ENCODE measurements around the gene PAM. TPM values are rescaled to one million over a fixed set of nuclear protein-coding genes. Genes with fewer than 3 reads are reported as not detected.

The PAM gene
- total and polyA plus RNA-seq, 2 of the 13 experiments (the other 11 are each of a cell fraction or from before 2014, with no cell fraction given) = 20.2 to 79.1 TPM

GRCh38 chr5:102873379-102873932, 118.4 kb downstream of the PAM start:
- no TSS peak for BruUV-seq (replicated peaks)
- Histone ChIP-seq H3K4me1 (ENCODE audit: insufficient read depth, low read length) (peaks cover 13% of the 10 kb centered on the region), H3K4me2 (ENCODE audit: low read depth, low read length) (no peak overlapping the region), H3K36me3 (replicated peaks in 1 of 2; ENCODE audit: control insufficient read depth in 1 of 2, insufficient read depth in 2 of 2, low read length in 2 of 2) (no peaks in the 10 kb centered on the region), H3K27ac (ENCODE audit: extremely low read length, insufficient read depth, low read length) (no peak overlapping the region), H2AFZ (ENCODE audit: low read length) (no peak overlapping the region), H3K9ac (ENCODE audit: insufficient read depth, low read depth, low read length) (no peak overlapping the region), H3K27me3 (ENCODE audit: control insufficient read depth in 1 of 2, insufficient read depth in 2 of 2, low read length in 2 of 2) (no peaks in the 10 kb centered on the region), H3K79me2 (ENCODE audit: insufficient read depth, low read length) (no peaks in the 10 kb centered on the region), H4K20me1 (ENCODE audit: insufficient read depth, low read length) (no peaks in the 10 kb centered on the region), H3K4me3 (replicated peaks in 1 of 3; ENCODE audit: insufficient read depth in 1 of 3, low read depth in 2 of 3, low read length in 3 of 3) (no peak overlapping the region), H3K9me3 (ENCODE audit: low read length) (no peaks in the 10 kb centered on the region)
- FAIRE-seq (no peak), DNase-seq (ENCODE audit: low spot score) (no peak), ATAC-seq (no peak)
- intact Hi-C loops (cut with micrococcal nuclease; ENCODE audit: unreplicated experiment) (no loop called here), in situ Hi-C loops (cut with HindIII; ENCODE audit: extremely low pct_ligation_motif_present, low pct_unique_long_range_greater_than_20kb) (no loop called here)
- WGBS (ENCODE audit: low lambda C conversion rate) = 84% methylated on average over 9 of the region's 11 CpGs
- CTCF ChIA-PET (ENCODE audit: low intra/inter-chr PET ratio, low total read pairs) = no interaction called here
- POLR2A ChIA-PET = no interaction called here
- TF ChIP-seq U2AF2 (IDR thresholded peaks at IDR 0.05; ENCODE audit: low read depth, low read length) (no peak), PATZ1 (CRISPR knock-in tag; IDR thresholded peaks at IDR 0.05) (no peak), ZSCAN22 (CRISPR knock-in tag; IDR thresholded peaks at IDR 0.05) (no peak), TRIM24 (CRISPR knock-in tag; IDR thresholded peaks at IDR 0.05) (no peak), ATF7 (IDR thresholded peaks at IDR 0.05) (no peak), ATF7 (CRISPR knock-in tag; IDR thresholded peaks at IDR 0.05) (no peak), SNAPC4 (CRISPR knock-in tag; IDR thresholded peaks at IDR 0.05) (no peak), SKI (IDR thresholded peaks at IDR 0.05; ENCODE audit: partially characterized antibody) (no peak), IKZF4 (CRISPR knock-in tag; IDR thresholded peaks at IDR 0.05; ENCODE audit: borderline replicate concordance, low read depth, not compliant biosample characterization) (no peak), GTF2F1 (IDR thresholded peaks at IDR 0.05; ENCODE audit: low read length) (no peak), ZNF563 (CRISPR knock-in tag; IDR thresholded peaks at IDR 0.05) (no peak), ZNF839 (CRISPR knock-in tag; IDR thresholded peaks at IDR 0.05; ENCODE audit: borderline replicate concordance) (no peak), ZHX1 (CRISPR knock-in tag; IDR thresholded peaks at IDR 0.05; ENCODE audit: low read depth) (no peak)
